GM12878 (cell line): ENCODE data around the gene PRRT1B. TPM values are rescaled to one million over a fixed set of nuclear protein-coding genes. Genes with fewer than 3 reads are reported as not detected.
A peak's percentile ranks its signal among the peaks of the same experiment; 100 is the strongest.

Source experiments
- ATAC-seq: fragments of 200-7000 bp; cut with Tn5 transposase; 3 replicates; pipeline ENCODE4 v1.9.1; 2020; ENCODE audit warnings: mild to moderate bottlenecking, moderate library complexity
- BruUV-seq: library from RNA; stranded (reverse); fragments of 400-500 nt; replicated peaks from 2 replicates; lab custom pipeline; 2021; lab: Mats Ljungman, UMichigan
- CTCF ChIA-PET: fragments of 300-600 bp; sonication (Branson Sonifier 250); formaldehyde crosslinking; extraction: SDS; loops from one replicate; lab custom pipeline; 2021; ENCODE audit warnings: inconsistent platforms; lab: Yijun Ruan, JAX
- POLR2A ChIA-PET: fragments of 350-600 bp; formaldehyde crosslinking; extraction: SDS; loops from one replicate; lab custom pipeline; 2021; ENCODE audit warnings: inconsistent platforms; lab: Charles Lee
- RAD21 ChIA-PET: fragments of 300-600 bp; sonication (Branson Sonifier 250); formaldehyde crosslinking; loops from one replicate; lab custom pipeline; 2023; ENCODE audit warnings: antibody characterized with exemption; ENCODE audit not compliant: unreplicated experiment; lab: Charles Lee
- SMC1A ChIA-PET: fragments of 300-600 bp; sonication (Branson Sonifier 250); formaldehyde crosslinking; loops from one replicate; lab custom pipeline; 2023; ENCODE audit not compliant: unreplicated experiment, uncharacterized antibody; lab: Charles Lee
- DNase-seq: peaks from one replicate; pipeline ENCODE4 v3.0.0-alpha.2; 2011; ENCODE audit warnings: low read depth, low spot score
- FAIRE-seq: peaks from 3 replicates; lab custom pipeline; 2011; peaks lifted over from hg19 to GRCh38; lab: Jason Lieb, UNC
- H2AFZ ChIP-seq: 2 replicates; pipeline ENCODE4 v1.6.0; 2011; ENCODE audit warnings: low read depth, low read length, control low read depth; ENCODE audit not compliant: control insufficient read depth
- H3K27ac ChIP-seq: 2 replicates; pipeline ENCODE4 v1.5.1; 2011; ENCODE audit warnings: control low read depth; ENCODE audit not compliant: control insufficient read depth, insufficient read depth
- H3K27me3 ChIP-seq, 2 experiments: replicated peaks in 1 of 2; 2 replicates each; pipeline versions ENCODE4 v1.6.0 to v1.6.1; 2011; ENCODE audit warnings: low read length in 1 of 2; ENCODE audit not compliant: control insufficient read depth in 2 of 2, insufficient read depth in 2 of 2
- H3K36me3 ChIP-seq, 2 experiments: 2 replicates each; pipeline ENCODE4 v1.5.1; 2011; ENCODE audit warnings: low read length in 1 of 2; ENCODE audit not compliant: control insufficient read depth in 2 of 2, insufficient read depth in 2 of 2
- H3K4me1 ChIP-seq: 2 replicates; pipeline ENCODE4 v1.6.1; 2011; ENCODE audit warnings: mild to moderate bottlenecking, low read length, moderate library complexity, mixed read lengths; ENCODE audit not compliant: control insufficient read depth, insufficient read depth
- H3K4me2 ChIP-seq: 2 replicates; pipeline ENCODE4 v1.6.0; 2011; ENCODE audit warnings: control low read depth; ENCODE audit not compliant: control insufficient read depth, insufficient read depth
- H3K4me3 ChIP-seq: fragments of 200-600 bp; sonication (generic); 2 replicates; pipeline ENCODE4 v1.5.1; 2016
- H3K79me2 ChIP-seq: 2 replicates; pipeline ENCODE4 v1.6.0; 2011; ENCODE audit warnings: low read length; ENCODE audit not compliant: control insufficient read depth, insufficient read depth
- H3K9ac ChIP-seq: 2 replicates; pipeline ENCODE4 v1.8.0; 2011; ENCODE audit warnings: low read length, control low read depth, mixed read lengths; ENCODE audit not compliant: control insufficient read depth, insufficient read depth
- H3K9me3 ChIP-seq: replicated peaks from 3 replicates; pipeline ENCODE4 v1.5.1; 2011; ENCODE audit warnings: mild to moderate bottlenecking, low read length; ENCODE audit not compliant: control insufficient read depth, insufficient read depth
- H4K20me1 ChIP-seq: 2 replicates; pipeline ENCODE4 v1.6.0; 2011; ENCODE audit not compliant: control insufficient read depth, insufficient read depth
- LARP7 ChIP-seq: fragments of 450-650 bp; IDR thresholded peaks from 2 replicates; pipeline ENCODE4 v1.6.1; 2017; ENCODE audit warnings: mild to moderate bottlenecking
- POLR2A ChIP-seq: IDR thresholded peaks from 2 replicates; pipeline ENCODE4 v1.6.1; 2011; ENCODE audit warnings: low read depth, mild to moderate bottlenecking, low read length
- POLR2AphosphoS5 ChIP-seq: IDR thresholded peaks from 2 replicates; pipeline ENCODE4 v1.6.1; 2011; ENCODE audit warnings: mild to moderate bottlenecking, low read length, inconsistent platforms
- ZBTB40 ChIP-seq: fragments of 450-650 bp; IDR thresholded peaks from 2 replicates; pipeline ENCODE4 v1.6.1; 2016; ENCODE audit warnings: mild to moderate bottlenecking, moderate library complexity, borderline replicate concordance
- WGBS: methylation state at CpG from one replicate; pipeline ENCODE4 v1.1.6; 2016; ENCODE audit warnings: low lambda C conversion rate; ENCODE audit not compliant: insufficient replicate concordance, insufficient coverage; ENCODE audit errors: missing lambda C conversion rate; 5-methylcytosine and 5-hydroxymethylcytosine counted together
- in situ Hi-C: fragments of 300-500 bp; cut with MboI; formaldehyde crosslinking; loops from 9 replicates; pipeline ENCODE4 v1.14.3; 2018; ENCODE audit warnings: mixed read lengths
- intact Hi-C: fragments of 100-400 bp; cut with micrococcal nuclease; formaldehyde crosslinking; loops from one replicate; pipeline ENCODE4 v1.14.2; 2022; ENCODE audit not compliant: unreplicated experiment
- polyA plus RNA-seq, 11 experiments: library from polyadenylated mRNA; depleted of rRNA in 4 of 11; unstranded in 6 of 11; stranded (reverse) in 5 of 11; fragments of >200 nt; fragmentation: Nextera tagmentation in 4 of 11; fragmentation: Illumina TruSeq in 1 of 11; extraction: Ambion mirVana in 4 of 11; extraction: Trizol in 1 of 11; gene quantifications; 1 replicate in 1 of 11; 2 replicates in 10 of 11; pipeline versions ENCODE4 v1.2.1 to v1.2.3, GENCODE V29; 2011 to 2016; ENCODE audit warnings: inconsistent platforms in 2 of 11, missing spikeins in 2 of 11, low read depth in 1 of 11
- total RNA-seq, 4 experiments: library from RNA; depleted of rRNA in 3 of 4; stranded (reverse); fragments of >200 nt in 3 of 4; fragmentation: Illumina TruSeq in 1 of 4; extraction: Trizol in 1 of 4; gene quantifications; 2 replicates each; pipeline versions ENCODE4 v1.2.1 to v1.2.3, GENCODE V29; 2013 to 2021

The PRRT1B gene
- total and polyA plus RNA-seq, 10 of the 15 experiments (the other 5 are each of a cell fraction or from before 2014, with no cell fraction given) = not detected

GRCh38 chr9:131583337-131583645 is 38.0 kb downstream of the PRRT1B start:
- no peaks in the 10 kb centered on the region for H4K20me1 ChIP-seq
- ChIA-PET CTCF (no interaction called here), SMC1A (no interaction called here), POLR2A (no interaction called here), RAD21 (no interaction called here)
- H3K27ac ChIP-seq = no peak overlapping the region
- no TSS peak for BruUV-seq
- intact Hi-C loops (no loop called here), in situ Hi-C loops (loop anchor here (25.0 kb wide), 1 partner anchor 654 kb away; no protein-coding TSS in a partner anchor)
- no peak overlapping the region for H3K9ac ChIP-seq
- no peak overlapping the region for H3K4me2 ChIP-seq
- FAIRE-seq (no peak), ATAC-seq (no peak), DNase-seq (no peak)
- no peak overlapping the region for H3K4me3 ChIP-seq
- H3K36me3 ChIP-seq = peaks cover 25 to 44% of the 10 kb centered on the region in 2 experiments
- H2AFZ ChIP-seq = no peak overlapping the region
- H3K9me3 ChIP-seq = no peaks in the 10 kb centered on the region
- no peaks in the 10 kb centered on the region for H3K79me2 ChIP-seq
- H3K4me1 ChIP-seq = peaks cover 22% of the 10 kb centered on the region
- H3K27me3 ChIP-seq = no peaks in the 10 kb centered on the region
- WGBS = 94% methylated on average over 5 of the region's 5 CpGs
- no peak for TF ChIP-seq LARP7
- TF ChIP-seq ZBTB40 = no peak
- TF ChIP-seq POLR2AphosphoS5 = peak; percentile 40; the same call in 1 of the 2 replicates
- 0 out of 2 replicates have a peak, but pooled peaks have one; percentile 7 for TF ChIP-seq POLR2A
